SK-N-SH treated with all-trans-retinoic acid at 6 μM for 48 hours (cell line): Measurements from ENCODE around the gene DCC.

Source experiments
- ATAC-seq: fragments of 200-7000 bp; cut with Tn5 transposase; 3 replicates; pipeline ENCODE4 v1.9.1; 2020; ENCODE audit warnings: mild to moderate bottlenecking, moderate library complexity
- ARNTL ChIP-seq: fragments of 450-650 bp; formaldehyde crosslinking; IDR thresholded peaks from 2 replicates; pipeline ENCODE4 v1.5.0; 2020; ENCODE audit warnings: low read depth, mild to moderate bottlenecking, moderate library complexity, borderline replicate concordance
- CREB5 ChIP-seq: fragments of 250-450 bp; sonication (Bioruptor Pico); IDR thresholded peaks from 2 replicates; pipeline ENCODE4 v1.5.1; 2020; ENCODE audit warnings: low read depth, mild to moderate bottlenecking, moderate library complexity
- CSDC2 ChIP-seq: fragments of 250-450 bp; sonication (Bioruptor Pico); IDR thresholded peaks from 2 replicates; pipeline ENCODE4 v1.5.0; 2020; ENCODE audit warnings: mild to moderate bottlenecking, moderate library complexity
- CSRNP3 ChIP-seq: fragments of 250-450 bp; sonication (Bioruptor Pico); IDR thresholded peaks from 2 replicates; pipeline ENCODE4 v1.5.1; 2021; ENCODE audit warnings: mild to moderate bottlenecking, moderate library complexity
- GLIS3 ChIP-seq: fragments of 250-450 bp; sonication (Bioruptor Pico); IDR thresholded peaks from 2 replicates; pipeline ENCODE4 v1.5.0; 2020; ENCODE audit warnings: mild to moderate bottlenecking, moderate library complexity
- ISL1 ChIP-seq: fragments of 250-450 bp; sonication (Bioruptor Pico); IDR thresholded peaks from 2 replicates; pipeline ENCODE4 v2.1.2; 2022; ENCODE audit warnings: mild to moderate bottlenecking, moderate library complexity
- OSR1 ChIP-seq: fragments of 250-450 bp; sonication (Bioruptor Pico); IDR thresholded peaks from 2 replicates; pipeline ENCODE4 v1.8.0; 2022; ENCODE audit warnings: moderate library complexity, mild to moderate bottlenecking, inconsistent platforms
- POU6F1 ChIP-seq: fragments of 250-450 bp; sonication (Bioruptor Pico); IDR thresholded peaks from 2 replicates; pipeline ENCODE4 v1.8.0; 2021; ENCODE audit warnings: low read depth, mild to moderate bottlenecking, moderate library complexity, borderline replicate concordance
- PPARA ChIP-seq: fragments of 250-450 bp; sonication (Bioruptor Pico); IDR thresholded peaks from 2 replicates; pipeline ENCODE4 v1.5.0; 2020; ENCODE audit warnings: mild to moderate bottlenecking, borderline replicate concordance
- RARB ChIP-seq: fragments of 250-450 bp; sonication (Bioruptor Pico); IDR thresholded peaks from 2 replicates; pipeline ENCODE4 v1.8.0; 2021; ENCODE audit warnings: mild to moderate bottlenecking, moderate library complexity
- TCF4 ChIP-seq: fragments of 250-450 bp; sonication (Bioruptor Pico); IDR thresholded peaks from 2 replicates; pipeline ENCODE4 v1.8.0; 2021; ENCODE audit warnings: mild to moderate bottlenecking, moderate library complexity, borderline replicate concordance
- TOX ChIP-seq: fragments of 250-450 bp; sonication (Bioruptor Pico); IDR thresholded peaks from 2 replicates; pipeline ENCODE4 v1.8.0; 2021; ENCODE audit warnings: mild to moderate bottlenecking, moderate library complexity, borderline replicate concordance
- TSHZ2 ChIP-seq: fragments of 250-450 bp; sonication (Bioruptor Pico); IDR thresholded peaks from 2 replicates; pipeline ENCODE4 v1.5.0; 2020; ENCODE audit warnings: mild to moderate bottlenecking, moderate library complexity
- ZC3H10 ChIP-seq: fragments of 250-450 bp; sonication (Bioruptor Pico); IDR thresholded peaks from 2 replicates; pipeline ENCODE4 v1.5.1; 2021; ENCODE audit warnings: mild to moderate bottlenecking, moderate library complexity
- ZFP3 ChIP-seq: fragments of 250-450 bp; sonication (Bioruptor Pico); IDR thresholded peaks from 2 replicates; pipeline ENCODE4 v1.5.0; 2020; ENCODE audit warnings: mild to moderate bottlenecking, moderate library complexity
- ZFP30 ChIP-seq: fragments of 450-650 bp; formaldehyde crosslinking; IDR thresholded peaks from 2 replicates; pipeline ENCODE4 v1.5.0; 2022; ENCODE audit warnings: mild to moderate bottlenecking, moderate library complexity
- ZNF565 ChIP-seq: fragments of 450-650 bp; formaldehyde crosslinking; conservative IDR thresholded peaks from 2 replicates; pipeline ENCODE4 v1.5.0; 2020; ENCODE audit warnings: low read depth, mild to moderate bottlenecking, moderate library complexity
- ZNF8 ChIP-seq: fragments of 450-650 bp; formaldehyde crosslinking; IDR thresholded peaks from 2 replicates; pipeline ENCODE4 v1.5.0; 2020; ENCODE audit warnings: mild to moderate bottlenecking, moderate library complexity

Gene DCC

GRCh38 chr18:52468496-52468895 is 128.5 kb downstream of the DCC start:
- TF ChIP-seq POU6F1 (CRISPR knock-in tag) (no peak), ISL1 (CRISPR knock-in tag) (no peak), TSHZ2 (no peak), ZFP3 (CRISPR knock-in tag) (no peak), ZNF565 (CRISPR knock-in tag) (no peak), ARNTL (CRISPR knock-in tag) (no peak), RARB (CRISPR knock-in tag) (no peak), GLIS3 (CRISPR knock-in tag) (no peak), ZFP30 (CRISPR knock-in tag) (no peak), ZNF8 (CRISPR knock-in tag) (no peak), PPARA (no peak)
- ATAC-seq, result no peak

GRCh38 chr18:52475325-52475724 is 135.3 kb downstream of the DCC start:
- TF ChIP-seq CSDC2 (CRISPR knock-in tag) (no peak), TSHZ2 (no peak), PPARA (no peak), ZC3H10 (CRISPR knock-in tag) (no peak), CSRNP3 (no peak), ZNF565 (CRISPR knock-in tag) (no peak), ZFP3 (CRISPR knock-in tag) (no peak), TOX (CRISPR knock-in tag) (no peak), TCF4 (CRISPR knock-in tag) (no peak), RARB (CRISPR knock-in tag) (no peak), OSR1 (no peak), ARNTL (CRISPR knock-in tag) (no peak)
- no peak for ATAC-seq

- ATAC-seq, result no peak
- TF ChIP-seq ZFP3 (CRISPR knock-in tag) (no peak), PPARA (no peak), CREB5 (CRISPR knock-in tag) (no peak), ZNF8 (CRISPR knock-in tag) (no peak), ZNF565 (CRISPR knock-in tag) (no peak), TOX (CRISPR knock-in tag) (no peak), ARNTL (CRISPR knock-in tag) (no peak), ZC3H10 (CRISPR knock-in tag) (no peak), POU6F1 (CRISPR knock-in tag) (no peak)
These were observed 141.1 kb downstream of the DCC start for GRCh38 chr18:52481116-52481515.
